OCI-LY1 (cell line): ENCODE data around the gene KLK14.

Experiments
- EZH2 ChIP-seq: fragments of 200-600 bp; sonication (generic), shearing (Covaris generic); IDR thresholded peaks from 2 replicates; pipeline ENCODE4 v1.8.0; 2017; ENCODE audit warnings: borderline replicate concordance, mixed run types, mild to moderate bottlenecking, antibody characterized with exemption, low read length, moderate library complexity, mixed read lengths
- TF ChIP-seq, protein P1 (sequence below): fragments of 200-600 bp; sonication (generic), shearing (Covaris generic); IDR thresholded peaks from 2 replicates; pipeline ENCODE4 v1.5.1; 2017; ENCODE audit warnings: mild to moderate bottlenecking, antibody characterized with exemption, low read length, moderate library complexity, mixed read lengths

DNA sequence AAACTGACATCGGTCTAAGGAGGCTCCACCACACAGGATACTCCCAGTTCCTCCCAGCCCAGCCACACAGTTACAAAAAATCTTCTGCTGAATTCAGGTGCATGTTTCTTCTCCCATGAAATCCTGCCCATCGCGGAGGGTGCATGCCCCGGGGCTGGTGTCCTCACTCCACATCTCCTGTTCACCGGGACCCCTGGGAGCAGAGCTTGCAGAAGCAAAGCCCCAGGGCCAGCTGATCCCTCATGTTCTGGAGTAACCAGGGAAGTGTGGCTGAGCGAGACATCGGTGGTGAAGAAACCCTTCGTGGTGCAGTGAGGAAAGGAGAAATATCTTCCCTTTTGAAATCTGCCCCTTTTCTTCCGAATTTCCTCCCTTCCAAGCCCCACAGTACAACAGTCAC, 41.1 kb upstream of the KLK14 start:
- TF ChIP-seq, protein P1, sequence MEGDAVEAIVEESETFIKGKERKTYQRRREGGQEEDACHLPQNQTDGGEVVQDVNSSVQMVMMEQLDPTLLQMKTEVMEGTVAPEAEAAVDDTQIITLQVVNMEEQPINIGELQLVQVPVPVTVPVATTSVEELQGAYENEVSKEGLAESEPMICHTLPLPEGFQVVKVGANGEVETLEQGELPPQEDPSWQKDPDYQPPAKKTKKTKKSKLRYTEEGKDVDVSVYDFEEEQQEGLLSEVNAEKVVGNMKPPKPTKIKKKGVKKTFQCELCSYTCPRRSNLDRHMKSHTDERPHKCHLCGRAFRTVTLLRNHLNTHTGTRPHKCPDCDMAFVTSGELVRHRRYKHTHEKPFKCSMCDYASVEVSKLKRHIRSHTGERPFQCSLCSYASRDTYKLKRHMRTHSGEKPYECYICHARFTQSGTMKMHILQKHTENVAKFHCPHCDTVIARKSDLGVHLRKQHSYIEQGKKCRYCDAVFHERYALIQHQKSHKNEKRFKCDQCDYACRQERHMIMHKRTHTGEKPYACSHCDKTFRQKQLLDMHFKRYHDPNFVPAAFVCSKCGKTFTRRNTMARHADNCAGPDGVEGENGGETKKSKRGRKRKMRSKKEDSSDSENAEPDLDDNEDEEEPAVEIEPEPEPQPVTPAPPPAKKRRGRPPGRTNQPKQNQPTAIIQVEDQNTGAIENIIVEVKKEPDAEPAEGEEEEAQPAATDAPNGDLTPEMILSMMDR: no peak
- no peak for TF ChIP-seq EZH2
